Gastroesophageal sphincter (tissue), 4 donors: ENCODE data around the gene MS4A18. TPM values are rescaled to one million over a fixed set of nuclear protein-coding genes. Genes with fewer than 3 reads are reported as not detected.

Experiments
- ATAC-seq: fragments of 150-250 bp; one replicate; pipeline ENCODE4 v1.9.1; 2016; ENCODE audit warnings: mild to moderate bottlenecking, moderate library complexity
- H3K27ac ChIP-seq, 4 donors: fragments of 200-600 bp; sonication (generic) in 3 of 4; 1 replicate in 3 of 4; 2 replicates in 1 of 4; pipeline ENCODE4 v1.5.1; 2016 to 2019
- H3K27me3 ChIP-seq: fragments of 200-600 bp; sonication (generic); one replicate; pipeline ENCODE4 v1.5.1; 2019
- H3K36me3 ChIP-seq, 2 donors: fragments of 200-600 bp; sonication (generic); one replicate each; pipeline ENCODE4 v1.5.1; 2019; ENCODE audit warnings: control low read depth in 1 of 2
- H3K4me1 ChIP-seq, 3 donors: fragments of 200-600 bp; sonication (generic); 1 replicate in 2 of 3; 2 replicates in 1 of 3; pipeline ENCODE4 v1.5.1; 2016 to 2019; ENCODE audit warnings: control low read depth in 2 of 3
- H3K4me3 ChIP-seq, 2 donors: fragments of 200-600 bp; sonication (generic); one replicate each; pipeline ENCODE4 v1.5.1; 2019; ENCODE audit warnings: mild to moderate bottlenecking in 1 of 2, moderate library complexity in 1 of 2
- H3K9me3 ChIP-seq, 3 donors: fragments of 200-600 bp; sonication (generic); one replicate each; pipeline ENCODE4 v1.5.1; 2017 to 2019; ENCODE audit warnings: control low read depth in 2 of 3
- EP300 ChIP-seq: sonication (generic); formaldehyde crosslinking; IDR thresholded peaks from one replicate; pipeline ENCODE4 v1.6.1; 2017; ENCODE audit warnings: antibody characterized with exemption, mild to moderate bottlenecking
- POLR2A ChIP-seq, 2 donors: fragments of 450-650 bp; IDR thresholded peaks; one replicate each; pipeline ENCODE4 v1.6.1; 2017; ENCODE audit warnings: antibody characterized with exemption in 2 of 2, mild to moderate bottlenecking in 2 of 2, moderate library complexity in 1 of 2
- POLR2AphosphoS5 ChIP-seq: sonication (generic); formaldehyde crosslinking; IDR thresholded peaks from one replicate; pipeline ENCODE4 v1.6.1; 2017; ENCODE audit warnings: antibody characterized with exemption
- WGBS, 2 donors: methylation state at CpG; one replicate each; pipeline ENCODE4 v1.1.5; 2018; ENCODE audit warnings: low coverage in 1 of 2; 5-methylcytosine and 5-hydroxymethylcytosine counted together
- total RNA-seq, 4 donors: library from RNA; depleted of rRNA; stranded (reverse); fragments of >200 nt; gene quantifications; one replicate each; pipeline ENCODE4 v1.1.0, GENCODE V29; 2016
- TF ChIP-seq, protein P1 (sequence below), 4 experiments: fragments of 200-600 bp in 2 of 4; fragments of 450-650 bp in 2 of 4; sonication (generic) in 1 of 4; IDR thresholded peaks; one replicate each; pipeline ENCODE4 v1.5.1; 2017 to 2019; ENCODE audit warnings: antibody characterized with exemption in 4 of 4, mild to moderate bottlenecking in 2 of 4, moderate library complexity in 2 of 4

The MS4A18 gene
- total RNA-seq, 4 donors from 2014 or later = not detected

DNA sequence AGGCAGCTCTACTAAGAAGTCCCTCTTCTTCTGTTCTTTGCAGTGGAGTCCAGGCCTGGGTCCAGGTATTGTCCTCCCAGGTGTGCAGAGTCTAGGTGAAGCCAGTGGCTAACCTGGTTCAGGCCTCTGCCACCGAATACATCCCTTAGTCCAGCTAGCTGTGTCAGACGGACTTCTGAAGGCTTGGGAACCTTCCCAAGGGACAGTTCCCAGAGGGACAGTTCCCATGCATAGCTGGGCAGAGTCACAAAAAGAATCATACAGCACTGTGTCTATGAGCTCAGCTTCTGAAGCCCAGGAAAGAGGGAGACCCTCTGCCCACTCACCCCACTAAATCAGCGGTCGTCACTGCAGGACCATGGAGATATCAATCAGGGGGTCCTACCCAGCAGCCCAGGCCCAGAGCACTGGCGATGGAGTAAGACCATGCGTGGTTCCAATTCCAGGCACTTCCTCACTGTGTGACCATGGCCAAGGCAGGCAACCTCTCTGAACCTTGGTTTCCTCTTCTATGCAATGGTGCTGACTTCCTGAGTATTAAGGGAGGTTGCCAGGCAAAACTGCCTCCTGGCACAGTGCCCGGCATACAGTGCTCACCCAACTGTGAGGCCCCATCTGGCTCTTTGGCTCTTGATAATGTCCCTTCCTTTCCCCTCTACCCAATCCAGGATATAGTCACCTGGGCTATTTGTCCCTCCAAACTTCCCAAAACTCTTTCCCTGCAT is 64.0 kb downstream of the MS4A18 start:
- TF ChIP-seq, protein P1, sequence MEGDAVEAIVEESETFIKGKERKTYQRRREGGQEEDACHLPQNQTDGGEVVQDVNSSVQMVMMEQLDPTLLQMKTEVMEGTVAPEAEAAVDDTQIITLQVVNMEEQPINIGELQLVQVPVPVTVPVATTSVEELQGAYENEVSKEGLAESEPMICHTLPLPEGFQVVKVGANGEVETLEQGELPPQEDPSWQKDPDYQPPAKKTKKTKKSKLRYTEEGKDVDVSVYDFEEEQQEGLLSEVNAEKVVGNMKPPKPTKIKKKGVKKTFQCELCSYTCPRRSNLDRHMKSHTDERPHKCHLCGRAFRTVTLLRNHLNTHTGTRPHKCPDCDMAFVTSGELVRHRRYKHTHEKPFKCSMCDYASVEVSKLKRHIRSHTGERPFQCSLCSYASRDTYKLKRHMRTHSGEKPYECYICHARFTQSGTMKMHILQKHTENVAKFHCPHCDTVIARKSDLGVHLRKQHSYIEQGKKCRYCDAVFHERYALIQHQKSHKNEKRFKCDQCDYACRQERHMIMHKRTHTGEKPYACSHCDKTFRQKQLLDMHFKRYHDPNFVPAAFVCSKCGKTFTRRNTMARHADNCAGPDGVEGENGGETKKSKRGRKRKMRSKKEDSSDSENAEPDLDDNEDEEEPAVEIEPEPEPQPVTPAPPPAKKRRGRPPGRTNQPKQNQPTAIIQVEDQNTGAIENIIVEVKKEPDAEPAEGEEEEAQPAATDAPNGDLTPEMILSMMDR (IDR thresholded peaks at IDR 0.05) = no peak
- TF ChIP-seq POLR2AphosphoS5 = no peak
- TF ChIP-seq EP300 = no peak
- no peak for TF ChIP-seq POLR2A (IDR thresholded peaks at IDR 0.05)
- Histone ChIP-seq H3K27me3 (no peaks in the 10 kb centered on the region), H3K4me1 (peaks cover 2 to 31% (median 9%) of the 10 kb centered on the region in 3 donors), H3K9me3 (no peaks in the 10 kb centered on the region), H3K4me3 (no peak overlapping the region), H3K36me3 (no peaks in the 10 kb centered on the region), H3K27ac (no peak overlapping the region)
- ATAC-seq = no peak
- 90 to 100% methylated on average over 1 of the region's 7 CpGs for WGBS, 2 donors

DNA sequence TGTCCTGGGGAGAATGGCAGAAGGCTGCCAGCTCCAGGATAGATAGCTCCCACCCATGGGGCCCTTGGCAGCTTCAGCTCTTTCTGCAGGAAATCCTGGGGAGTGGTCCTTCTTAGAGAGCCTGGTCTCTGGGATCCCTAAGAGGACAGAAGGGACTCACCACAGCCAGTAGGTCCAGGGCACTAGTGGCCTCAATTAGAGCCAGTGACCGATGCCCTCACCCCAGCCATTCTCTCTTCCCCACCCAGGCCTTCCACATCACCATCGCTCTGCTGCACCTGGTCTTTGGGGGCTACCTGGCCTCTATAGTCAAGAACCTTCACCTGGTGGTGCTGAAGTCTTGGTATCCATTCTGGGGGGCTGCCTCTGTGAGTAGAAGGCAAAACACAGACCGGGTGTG is 66.2 kb downstream of the MS4A18 start:
- no peaks in the 10 kb centered on the region for H3K9me3 ChIP-seq
- no peak overlapping the region for H3K4me3 ChIP-seq
- 100% methylated on average over 1 of the region's 3 CpGs; no CpG with 5 or more reads in 1 of the 2 donors for WGBS, 2 donors
- TF ChIP-seq EP300 (no peak), POLR2AphosphoS5 (no peak), POLR2A (IDR thresholded peaks at IDR 0.05) (no peak)
- TF ChIP-seq, protein P1 (IDR thresholded peaks at IDR 0.05) = no peak
- no peak overlapping the region for H3K27ac ChIP-seq
- no peaks in the 10 kb centered on the region for H3K27me3 ChIP-seq
- ATAC-seq = no peak
- H3K4me1 ChIP-seq = peaks cover 2 to 20% (median 9%) of the 10 kb centered on the region in 3 donors
- no peaks in the 10 kb centered on the region for H3K36me3 ChIP-seq

DNA sequence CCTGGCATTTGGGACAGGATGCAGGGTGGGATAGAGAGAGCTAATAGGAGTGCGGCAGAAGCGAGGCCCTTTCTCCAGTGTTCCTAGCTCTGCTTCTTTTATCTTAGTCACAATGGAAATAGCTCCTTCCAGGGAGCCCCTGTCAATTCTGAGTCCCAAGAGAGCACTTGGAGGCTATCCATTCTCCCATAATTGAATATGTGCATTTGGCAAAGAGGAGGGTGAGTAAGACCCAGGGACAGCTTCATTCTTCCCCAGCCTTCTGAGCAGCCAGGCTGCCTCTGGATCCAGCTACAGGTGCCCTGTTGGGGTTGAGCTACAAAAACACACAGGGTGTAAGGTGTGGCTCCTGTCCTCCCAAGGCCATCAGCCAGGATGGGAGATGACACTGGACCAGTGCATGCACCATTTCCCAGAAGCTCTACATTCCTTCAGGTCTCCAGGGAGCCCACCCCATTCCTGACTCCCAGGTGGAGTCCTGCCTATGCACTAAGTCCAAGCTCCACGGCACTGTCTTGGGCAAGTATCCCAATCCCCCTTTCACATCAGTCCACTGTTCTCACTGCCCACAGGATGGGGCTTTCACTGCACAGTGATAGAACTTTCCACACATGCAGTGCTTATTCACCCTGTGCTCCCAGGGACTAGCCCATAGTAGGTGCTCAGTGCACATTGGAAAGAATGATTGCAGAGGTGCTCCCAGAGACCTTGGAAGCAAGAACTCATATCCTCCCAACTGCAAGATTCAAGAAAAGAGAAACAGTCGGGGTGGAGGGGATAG is 66.8 kb downstream of the MS4A18 start:
- Histone ChIP-seq H3K27ac (no peak overlapping the region), H3K4me3 (no peak overlapping the region), H3K27me3 (no peaks in the 10 kb centered on the region), H3K36me3 (no peaks in the 10 kb centered on the region), H3K4me1 (peaks cover 2 to 14% (median 9%) of the 10 kb centered on the region in 3 donors), H3K9me3 (no peaks in the 10 kb centered on the region)
- TF ChIP-seq POLR2AphosphoS5 (no peak), POLR2A (IDR thresholded peaks at IDR 0.05) (no peak), EP300 (no peak)
- TF ChIP-seq, protein P1 (IDR thresholded peaks at IDR 0.05) = no peak
- 100% methylated on average over 1 of the region's 4 CpGs; no CpG with 5 or more reads in 1 of the 2 donors for WGBS, 2 donors
- ATAC-seq = no peak

DNA sequence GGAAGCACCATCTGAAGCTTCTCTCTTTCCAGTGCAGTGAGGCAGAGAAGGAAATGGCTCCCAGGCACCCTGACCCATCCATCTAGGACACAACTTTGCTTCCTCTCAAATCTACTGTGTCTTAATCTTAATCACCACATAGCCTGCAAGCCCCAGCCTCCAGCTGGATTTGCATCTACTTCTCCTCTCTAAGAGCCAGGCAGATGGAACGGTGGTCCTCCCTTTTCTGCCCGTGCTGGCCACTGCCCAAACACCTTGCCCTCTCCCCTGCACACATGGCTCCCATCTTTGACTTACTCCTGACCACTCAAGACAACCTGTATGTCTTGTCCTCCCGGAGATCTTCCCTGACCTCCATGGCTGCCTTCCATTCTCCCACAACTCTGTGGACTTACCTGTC is 68.0 kb downstream of the MS4A18 start:
- TF ChIP-seq POLR2A (IDR thresholded peaks at IDR 0.05) = no peak
- TF ChIP-seq, protein P1 (IDR thresholded peaks at IDR 0.05) = no peak
- no peak for TF ChIP-seq EP300
- TF ChIP-seq POLR2AphosphoS5 = no peak
- WGBS, 2 donors = 79 to 96% methylated on average over 3 of the region's 3 CpGs

More for the DNA sequence above, 68.0 kb downstream of the MS4A18 start:
- H3K4me3 ChIP-seq = no peak overlapping the region
- H3K9me3 ChIP-seq = no peaks in the 10 kb centered on the region
- H3K27ac ChIP-seq = no peak overlapping the region
- peaks cover 0 to 2% (median 1%) of the 10 kb centered on the region in 3 donors for H3K4me1 ChIP-seq
- no peaks in the 10 kb centered on the region for H3K27me3 ChIP-seq
- ATAC-seq = no peak
- H3K36me3 ChIP-seq = no peaks in the 10 kb centered on the region

Other genes with a start within 250 kb of the MS4A18 start
- gene MS4A12, start 231.9 kb upstream of the MS4A18 start, total RNA-seq = not detected
- not detected for gene MS4A13, start 209.3 kb upstream of the MS4A18 start, total RNA-seq
- gene MS4A8, start 25.1 kb upstream of the MS4A18 start, total RNA-seq = not detected
- gene MS4A15, start 32.1 kb downstream of the MS4A18 start, total RNA-seq = not detected
- not detected for gene MS4A10, start 60.6 kb downstream of the MS4A18 start, total RNA-seq
- gene CCDC86, start 117.4 kb downstream of the MS4A18 start, total RNA-seq = 10 to 100 TPM; 10.5 to 27.8 (median 18.2) TPM
- gene PTGDR2, start 131.2 kb downstream of the MS4A18 start, total RNA-seq = 1 to 10 TPM in 1 of 4 donors, under 1 TPM in 3; 0.37 to 2.2 (median 0.58) TPM
- not detected for gene ZP1, start 142.8 kb downstream of the MS4A18 start, total RNA-seq
- gene PRPF19, start 181.9 kb downstream of the MS4A18 start, total RNA-seq = 10 to 100 TPM; 50.2 to 73.6 (median 60.5) TPM
- 100 to 1,000 TPM; 107 to 132 (median 120) TPM for gene TMEM109, start 189.4 kb downstream of the MS4A18 start, total RNA-seq
- 1 to 10 TPM; 3.2 to 8.9 (median 6.5) TPM for gene TMEM132A, start 199.7 kb downstream of the MS4A18 start, total RNA-seq
- gene SLC15A3, start 227.5 kb downstream of the MS4A18 start, total RNA-seq = 10 to 100 TPM; 16.7 to 48.4 (median 19.5) TPM
- gene CD6, start 247.0 kb downstream of the MS4A18 start, total RNA-seq = 1 to 10 TPM in 1 of 4 donors, under 1 TPM in 2, not detected in 1; 0.15 to 2.7 (median 0.35) TPM